CD4-positive, alpha-beta T cell (primary cell): ENCODE measurements around the gene LRRC1. TPM values are rescaled to one million over a fixed set of nuclear protein-coding genes. Genes with fewer than 3 reads are reported as not detected.

Source experiments
- ATAC-seq: fragments of 200-7000 bp; cut with Tn5 transposase; one replicate; pipeline ENCODE4 v1.10.0; 2022; ENCODE audit warnings: mild to moderate bottlenecking; ENCODE audit not compliant: poor library complexity
- CTCF ChIA-PET: fragments of 350-600 bp; sonication (Branson Sonifier 250); formaldehyde crosslinking; loops from one replicate; lab custom pipeline; 2021; ENCODE audit warnings: antibody characterized with exemption, inconsistent platforms; lab: Charles Lee
- POLR2A ChIA-PET: fragments of 350-600 bp; sonication (Branson Sonifier 250); formaldehyde crosslinking; loops from one replicate; lab custom pipeline; 2021; ENCODE audit warnings: antibody characterized with exemption, inconsistent platforms; lab: Charles Lee
- DNase-seq, 14 experiments: peaks; one replicate each; pipeline ENCODE4 v3.0.0-alpha.2; 2013 to 2020; ENCODE audit warnings: mixed read lengths in 2 of 14
- H3K27ac ChIP-seq, 2 donors: one replicate each; pipeline versions ENCODE4 v1.5.1 to v1.7.0; 2013; ENCODE audit warnings: low read length in 2 of 2, low read depth in 1 of 2, mild to moderate bottlenecking in 1 of 2
- H3K27me3 ChIP-seq, 2 experiments: 1 replicate in 1 of 2; 2 replicates in 1 of 2; pipeline versions ENCODE4 v1.6.1 to v1.7.0; 2013; ENCODE audit warnings: low read length in 2 of 2, control low read depth in 1 of 2, mild to moderate bottlenecking in 1 of 2, moderate library complexity in 1 of 2; ENCODE audit not compliant: insufficient read depth in 2 of 2, control insufficient read depth in 1 of 2
- H3K36me3 ChIP-seq: one replicate; pipeline ENCODE4 v1.6.1; 2013; ENCODE audit warnings: low read length, control low read depth; ENCODE audit not compliant: insufficient read depth
- H3K4me1 ChIP-seq: one replicate; pipeline ENCODE4 v1.6.1; 2013; ENCODE audit warnings: low read length, control low read depth; ENCODE audit not compliant: insufficient read depth
- H3K4me3 ChIP-seq: one replicate; pipeline ENCODE4 v1.5.1; 2013; ENCODE audit warnings: mild to moderate bottlenecking, low read length, moderate library complexity
- H3K9me3 ChIP-seq, 2 experiments: 1 replicate in 1 of 2; 2 replicates in 1 of 2; pipeline versions ENCODE4 v1.6.1 to v1.7.0; 2013; ENCODE audit warnings: low read length in 2 of 2, mild to moderate bottlenecking in 2 of 2, control low read depth in 1 of 2, moderate library complexity in 1 of 2; ENCODE audit not compliant: control insufficient read depth in 1 of 2, insufficient read depth in 1 of 2
- H3K27ac Mint-ChIP-seq: one replicate; pipeline ENCODE4 v1.8.0; 2020; ENCODE audit warnings: mixed read lengths
- H3K27me3 Mint-ChIP-seq: one replicate; pipeline ENCODE4 v1.8.0; 2021; ENCODE audit warnings: mixed read lengths
- H3K36me3 Mint-ChIP-seq: one replicate; pipeline ENCODE4 v1.8.0; 2021; ENCODE audit warnings: low read depth, mixed read lengths
- H3K4me1 Mint-ChIP-seq: one replicate; pipeline ENCODE4 v1.8.0; 2021; ENCODE audit warnings: low read depth, mixed read lengths
- H3K4me3 Mint-ChIP-seq: one replicate; pipeline ENCODE4 v1.8.0; 2020; ENCODE audit warnings: mild to moderate bottlenecking, mixed read lengths
- H3K9me3 Mint-ChIP-seq: one replicate; pipeline ENCODE4 v1.8.0; 2020; ENCODE audit warnings: mixed read lengths
- CTCF ChIP-seq: fragments of 200-600 bp; IDR thresholded peaks from one replicate; pipeline ENCODE4 v1.8.0; 2022; ENCODE audit warnings: antibody characterized with exemption, mild to moderate bottlenecking
- intact Hi-C, 2 experiments: fragments of 100-400 bp; cut with DNase I in 1 of 2; cut with micrococcal nuclease in 1 of 2; formaldehyde crosslinking; loops; one replicate each; pipeline versions ENCODE4 v1.15.1 to v1.9.0; 2023 to 2025; cut with DNase I, micrococcal nuclease
- total RNA-seq, 174 experiments: library from RNA in 2 of 174; stranded (reverse) in 2 of 174; gene quantifications; one replicate each; pipeline ENCODE4 v1.2.3 and lab custom pipeline; 2021 to 2026

LRRC1 gene
- total RNA-seq, 2 experiments from 2014 or later, result 0.78 to 1.1 TPM

- Histone ChIP-seq H3K27ac (no peak overlapping the region), H3K36me3 (no peaks in the 10 kb centered on the region), H3K4me3 (no peak overlapping the region), H3K27me3 (no peaks in the 10 kb centered on the region), H3K9me3 (no peaks in the 10 kb centered on the region), H3K4me1 (no peaks in the 10 kb centered on the region)
- Mint-ChIP-seq H3K4me3 (no peak overlapping the region), H3K27ac (no peak overlapping the region), H3K36me3 (no peaks in the 10 kb centered on the region), H3K27me3 (no peaks in the 10 kb centered on the region), H3K4me1 (no peaks in the 10 kb centered on the region), H3K9me3 (no peaks in the 10 kb centered on the region)
- ChIA-PET CTCF (no interaction called here), POLR2A (no interaction called here)
- no peak for DNase-seq
- intact Hi-C loops, result no loop called here
- no peak for TF ChIP-seq CTCF
- no peak for ATAC-seq
Measured at GRCh38 chr6:53833155-53833554, 38.4 kb downstream of the LRRC1 start.

GRCh38 chr6:53834132-53834531 is 39.3 kb downstream of the LRRC1 start:
- Mint-ChIP-seq H3K27me3 (no peaks in the 10 kb centered on the region), H3K36me3 (no peaks in the 10 kb centered on the region), H3K27ac (no peak overlapping the region), H3K4me1 (no peaks in the 10 kb centered on the region), H3K9me3 (no peaks in the 10 kb centered on the region), H3K4me3 (no peak overlapping the region)
- Histone ChIP-seq H3K27me3 (no peaks in the 10 kb centered on the region), H3K9me3 (no peaks in the 10 kb centered on the region), H3K4me1 (no peaks in the 10 kb centered on the region), H3K27ac (no peak overlapping the region), H3K36me3 (no peaks in the 10 kb centered on the region), H3K4me3 (no peak overlapping the region)
- no peak for TF ChIP-seq CTCF
- intact Hi-C loops, result no loop called here
- ChIA-PET POLR2A (no interaction called here), CTCF (no interaction called here)
- DNase-seq (no peak), ATAC-seq (no peak)

- POLR2A ChIA-PET, result no interaction called here
- Histone ChIP-seq H3K9me3 (no peaks in the 10 kb centered on the region), H3K4me1 (no peaks in the 10 kb centered on the region), H3K4me3 (no peak overlapping the region), H3K27me3 (no peaks in the 10 kb centered on the region), H3K36me3 (no peaks in the 10 kb centered on the region), H3K27ac (no peak overlapping the region)
- CTCF ChIA-PET, result interaction anchor here (1.2 kb wide), 1 partner anchor 11 kb away, joined by 4 read pairs; no protein-coding TSS in a partner anchor
- H3K4me1 Mint-ChIP-seq, result no peaks in the 10 kb centered on the region
- ATAC-seq, result no peak
- H3K27ac Mint-ChIP-seq, result no peak overlapping the region
- no peaks in the 10 kb centered on the region for H3K27me3 Mint-ChIP-seq
- no peak for TF ChIP-seq CTCF
- DNase-seq, result no peak
- no peak overlapping the region for H3K4me3 Mint-ChIP-seq
- no peaks in the 10 kb centered on the region for H3K9me3 Mint-ChIP-seq
- H3K36me3 Mint-ChIP-seq, result peaks cover 5% of the 10 kb centered on the region
- intact Hi-C loops, result no loop called here
Measured at GRCh38 chr6:53837865-53838769, 43.3 kb downstream of the LRRC1 start.
